Activated CD8-positive, alpha-beta memory T cell treated with anti-CD3 and anti-CD28 coated beads, Interleukin-2, amount 50 U/mL, for 24 hours (primary cell): ENCODE results near the gene TSBP1.
A peak's percentile ranks its signal among the peaks of the same experiment; 100 is the strongest.
"Not testable (repeated sequence)": the region's sequence is repeated elsewhere in the genome, so short reads cannot be mapped to it uniquely, and the experiment has no call there.

Source experiments
- DNase-seq: peaks from one replicate; pipeline ENCODE4 v3.0.0-alpha.2; 2020; ENCODE audit errors: extremely low read depth

The TSBP1 gene

GRCh38 chr6:32288426-32288825, 83.3 kb downstream of the TSBP1 start:
- no peak for DNase-seq

- DNase-seq: not testable (repeated sequence)
Observed at GRCh38 chr6:32273801-32274577, 97.7 kb downstream of the TSBP1 start.

- no peak for DNase-seq
Observed at GRCh38 chr6:32271429-32271828, 100.3 kb downstream of the TSBP1 start.

- DNase-seq: not testable (repeated sequence)
Observed at GRCh38 chr6:32268459-32268858, 103.2 kb downstream of the TSBP1 start.

GRCh38 chr6:32267035-32267434, 104.7 kb downstream of the TSBP1 start:
- no peak for DNase-seq

- not testable (repeated sequence) for DNase-seq
Observed at GRCh38 chr6:32257262-32257661, 114.4 kb downstream of the TSBP1 start.

GRCh38 chr6:32255199-32256153, 116.2 kb downstream of the TSBP1 start:
- peak; percentile 49 for DNase-seq

- no peak for DNase-seq
Observed at GRCh38 chr6:32254761-32255198, 116.9 kb downstream of the TSBP1 start.

GRCh38 chr6:32252331-32253009, 119.2 kb downstream of the TSBP1 start:
- DNase-seq: no peak

GRCh38 chr6:32249262-32249661, 122.4 kb downstream of the TSBP1 start:
- no peak for DNase-seq

GRCh38 chr6:32247401-32247800, 124.3 kb downstream of the TSBP1 start:
- no peak for DNase-seq

GRCh38 chr6:32244946-32245398, 126.7 kb downstream of the TSBP1 start:
- peak; percentile 36 for DNase-seq

GRCh38 chr6:32244270-32244669, 127.4 kb downstream of the TSBP1 start:
- no peak for DNase-seq
